ENCODE results near the gene UTS2R. TPM values are rescaled to one million over a fixed set of nuclear protein-coding genes. Genes with fewer than 3 reads are reported as not detected.
A peak's percentile ranks its signal among the peaks of the same experiment; 100 is the strongest.
"Not testable (repeated sequence)": the region's sequence is repeated elsewhere in the genome, so short reads cannot be mapped to it uniquely, and the experiment has no call there.

Gene UTS2R
- total and polyA plus RNA-seq, 7 donors, result 0.10 to 3.8 (median 0.70) TPM; not detected in 3

GRCh38 chr17:82375359-82376041 is 3.9 kb downstream of the UTS2R start:
- H3K27me3 ChIP-seq (ENCODE audit: insufficient read depth in 3 of 3, low read length in 2 of 3), result peaks cover 0 to 78% (median 32%) of the 10 kb centered on the region in 3 donors
- H3K4me3 ChIP-seq, result no peak overlapping the region
- ATAC-seq, result no peak
- no peak for TF ChIP-seq CTCF (IDR thresholded peaks at IDR 0.05)
- no peak overlapping the region for H3K27ac ChIP-seq
- H3K36me3 ChIP-seq (ENCODE audit: insufficient read depth in 1 of 2, low read depth in 1 of 2), result no peaks in the 10 kb centered on the region
- intact Hi-C loops (cut with DNase I), result no loop called here
- DNase-seq, result peak in 1 of 2 donors; percentile 42
- H3K9me3 ChIP-seq, result no peaks in the 10 kb centered on the region
- H3K4me1 ChIP-seq, result peaks cover 12% of the 10 kb centered on the region
- WGBS, 3 donors, result 73 to 75% (median 75%) methylated on average over 41 to 46 of the region's 46 CpGs

- Histone ChIP-seq H3K4me1 (peaks cover 7% of the 10 kb centered on the region), H3K9me3 (no peaks in the 10 kb centered on the region), H3K36me3 (ENCODE audit: insufficient read depth in 1 of 2, low read depth in 1 of 2) (no peaks in the 10 kb centered on the region), H3K27me3 (ENCODE audit: insufficient read depth in 3 of 3, low read length in 2 of 3) (peaks cover 0 to 77% (median 25%) of the 10 kb centered on the region in 3 donors), H3K4me3 (no peak overlapping the region), H3K27ac (no peak overlapping the region)
- WGBS, 3 donors, result 72 to 80% (median 78%) methylated on average over 12 to 16 of the region's 16 CpGs
- no peak for ATAC-seq
- intact Hi-C loops (cut with DNase I), result no loop called here
- DNase-seq, result peak in 1 of 2 donors; percentile 48
- TF ChIP-seq CTCF (IDR thresholded peaks at IDR 0.05), result no peak
Measured at GRCh38 chr17:82376042-82376730, 4.6 kb downstream of the UTS2R start.

GRCh38 chr17:82377294-82377693 is 5.7 kb downstream of the UTS2R start:
- H3K27me3 ChIP-seq (ENCODE audit: insufficient read depth in 3 of 3, low read length in 2 of 3), result peaks cover 0 to 76% (median 20%) of the 10 kb centered on the region in 3 donors
- H3K36me3 ChIP-seq (ENCODE audit: insufficient read depth in 1 of 2, low read depth in 1 of 2); ATAC-seq; H3K9me3 ChIP-seq; H3K4me1 ChIP-seq; H3K4me3 ChIP-seq; DNase-seq; H3K27ac ChIP-seq; intact Hi-C loops (cut with DNase I): not testable (repeated sequence)
- WGBS, 3 donors, result 48 to 66% (median 63%) methylated on average over 2 to 3 of the region's 5 CpGs

- Histone ChIP-seq H3K36me3 (ENCODE audit: insufficient read depth in 1 of 2, low read depth in 1 of 2) (no peaks in the 10 kb centered on the region), H3K4me3 (no peak overlapping the region), H3K27ac (no peak overlapping the region), H3K4me1 (no peaks in the 10 kb centered on the region), H3K27me3 (ENCODE audit: insufficient read depth in 3 of 3, low read length in 2 of 3) (peaks cover 0 to 77% (median 20%) of the 10 kb centered on the region in 3 donors), H3K9me3 (no peaks in the 10 kb centered on the region)
- ATAC-seq, result peak in 1 of 4 donors; percentile 24
- DNase-seq, result no peak
- no peak for TF ChIP-seq CTCF (IDR thresholded peaks at IDR 0.05)
- WGBS, 3 donors, result 35 to 46% (median 35%) methylated on average over 31 of the region's 31 CpGs
- intact Hi-C loops (cut with DNase I), result no loop called here
Measured at GRCh38 chr17:82377924-82378740, 6.6 kb downstream of the UTS2R start.

GRCh38 chr17:82378741-82379021 is 7.1 kb downstream of the UTS2R start:
- peaks cover 0 to 80% (median 20%) of the 10 kb centered on the region in 3 donors for H3K27me3 ChIP-seq (ENCODE audit: insufficient read depth in 3 of 3, low read length in 2 of 3)
- no peak for ATAC-seq

More at GRCh38 chr17:82378741-82379021, 7.1 kb downstream of the UTS2R start:
- WGBS, 3 donors, result 26 to 38% (median 36%) methylated on average over 10 of the region's 10 CpGs
- no peak for DNase-seq
- TF ChIP-seq CTCF (IDR thresholded peaks at IDR 0.05), result no peak
- peaks cover 3% of the 10 kb centered on the region for H3K4me1 ChIP-seq
- H3K36me3 ChIP-seq (ENCODE audit: insufficient read depth in 1 of 2, low read depth in 1 of 2), result no peaks in the 10 kb centered on the region
- H3K9me3 ChIP-seq, result no peaks in the 10 kb centered on the region
- H3K4me3 ChIP-seq, result no peak overlapping the region
- intact Hi-C loops (cut with DNase I), result no loop called here
- no peak overlapping the region for H3K27ac ChIP-seq
